OCI-LY3 (cell line): ENCODE data around the gene DIPK1C.

Source experiments
- CTCF ChIP-seq: fragments of 200-600, 300-600 bp; sonication (generic); IDR thresholded peaks from 2 replicates; pipeline ENCODE4 v1.5.1; 2014; ENCODE audit warnings: antibody characterized with exemption, low read length, low read depth
- EZH2phosphoT487 ChIP-seq: fragments of 200-600 bp; shearing (Covaris generic); IDR thresholded peaks from 2 replicates; pipeline ENCODE4 v1.6.1; 2018; ENCODE audit warnings: antibody characterized with exemption, mixed run types, low read depth

- TF ChIP-seq CTCF (no peak), EZH2phosphoT487 (no peak)
Observed at GRCh38 chr18:74412116-74412880, 44.8 kb downstream of the DIPK1C start.
